ENCODE measurements around the gene PYM1.
A peak's percentile ranks its signal among the peaks of the same experiment; 100 is the strongest.

Gene PYM1

DNA sequence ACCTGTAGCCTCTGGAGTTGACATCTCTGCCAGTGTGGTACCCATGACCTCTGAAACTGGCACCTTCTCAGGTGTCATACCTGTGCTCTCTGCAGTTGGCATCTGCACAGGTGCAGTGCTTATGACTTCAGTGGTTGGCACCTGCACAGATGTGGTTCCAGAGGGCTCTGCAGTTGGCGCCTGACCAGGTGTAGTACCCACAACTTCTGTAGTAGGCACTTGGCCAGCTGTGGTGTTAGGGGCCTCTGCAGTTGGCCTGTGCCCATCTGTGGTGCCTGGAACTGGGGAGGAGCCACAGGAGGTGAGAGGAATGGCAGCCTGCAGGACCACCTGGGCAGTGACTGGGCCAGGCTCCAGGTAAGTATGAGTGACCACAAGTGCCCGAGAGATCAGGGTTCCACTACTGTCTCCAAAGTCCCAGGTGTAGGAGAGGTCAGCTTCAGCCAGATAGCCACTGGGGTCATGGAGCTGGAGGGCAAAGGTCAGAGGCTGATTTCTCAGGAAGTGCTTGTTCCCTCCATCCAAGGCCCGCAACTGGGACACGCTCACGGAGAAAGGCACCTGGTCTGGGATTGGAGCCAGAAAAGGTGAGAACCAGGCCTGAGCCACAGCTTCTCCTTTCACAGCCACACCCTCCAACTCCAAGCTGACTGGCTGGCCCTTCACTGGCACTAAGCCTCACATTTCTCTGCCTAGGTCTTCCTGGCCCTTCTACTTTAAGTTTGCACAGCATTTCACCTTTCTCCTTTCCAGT, 29.6 kb upstream of the PYM1 start:
- H3K4me3 ChIP-seq (replicated peaks; ENCODE audit: low read depth, low read length), result no peak overlapping the region
- no peak for DNase-seq (ENCODE audit: low read depth)
- TF ChIP-seq, protein P1, sequence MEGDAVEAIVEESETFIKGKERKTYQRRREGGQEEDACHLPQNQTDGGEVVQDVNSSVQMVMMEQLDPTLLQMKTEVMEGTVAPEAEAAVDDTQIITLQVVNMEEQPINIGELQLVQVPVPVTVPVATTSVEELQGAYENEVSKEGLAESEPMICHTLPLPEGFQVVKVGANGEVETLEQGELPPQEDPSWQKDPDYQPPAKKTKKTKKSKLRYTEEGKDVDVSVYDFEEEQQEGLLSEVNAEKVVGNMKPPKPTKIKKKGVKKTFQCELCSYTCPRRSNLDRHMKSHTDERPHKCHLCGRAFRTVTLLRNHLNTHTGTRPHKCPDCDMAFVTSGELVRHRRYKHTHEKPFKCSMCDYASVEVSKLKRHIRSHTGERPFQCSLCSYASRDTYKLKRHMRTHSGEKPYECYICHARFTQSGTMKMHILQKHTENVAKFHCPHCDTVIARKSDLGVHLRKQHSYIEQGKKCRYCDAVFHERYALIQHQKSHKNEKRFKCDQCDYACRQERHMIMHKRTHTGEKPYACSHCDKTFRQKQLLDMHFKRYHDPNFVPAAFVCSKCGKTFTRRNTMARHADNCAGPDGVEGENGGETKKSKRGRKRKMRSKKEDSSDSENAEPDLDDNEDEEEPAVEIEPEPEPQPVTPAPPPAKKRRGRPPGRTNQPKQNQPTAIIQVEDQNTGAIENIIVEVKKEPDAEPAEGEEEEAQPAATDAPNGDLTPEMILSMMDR (IDR thresholded peaks at IDR 0.05; ENCODE audit: low read length, missing control alignments), result no peak

GRCh38 chr12:55955800-55956508, 28.3 kb upstream of the PYM1 start:
- H3K4me3 ChIP-seq (replicated peaks; ENCODE audit: low read depth, low read length), result no peak overlapping the region
- peak; percentile 51 for DNase-seq (ENCODE audit: low read depth)
- TF ChIP-seq, protein P1 (IDR thresholded peaks at IDR 0.05; ENCODE audit: low read length, missing control alignments), result peak; percentile 35

DNA sequence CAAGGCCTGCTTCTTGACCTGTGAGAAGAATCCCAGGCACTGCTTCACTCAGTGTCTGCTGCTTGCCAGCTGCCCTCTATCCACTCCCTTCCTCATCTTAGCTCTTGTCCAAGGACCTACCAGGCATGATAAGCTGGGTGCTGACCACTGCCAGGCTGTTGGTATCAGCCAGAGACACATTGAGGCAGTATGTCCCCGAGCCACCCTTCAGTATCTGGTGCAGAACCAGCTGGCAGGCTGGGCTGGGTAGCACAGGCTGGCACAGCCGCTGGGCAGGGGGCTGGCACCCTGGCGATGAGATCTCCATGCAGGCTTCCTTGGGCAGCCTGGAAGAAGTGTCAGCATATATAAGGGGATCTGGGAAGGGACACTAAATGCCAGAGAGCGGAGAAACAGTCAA, 27.6 kb upstream of the PYM1 start:
- H3K4me3 ChIP-seq (replicated peaks; ENCODE audit: low read depth, low read length), result no peak overlapping the region
- TF ChIP-seq, protein P1 (IDR thresholded peaks at IDR 0.05; ENCODE audit: low read length, missing control alignments), result no peak
- DNase-seq (ENCODE audit: low read depth), result no peak

GRCh38 chr12:55946553-55946952, 18.9 kb upstream of the PYM1 start:
- TF ChIP-seq, protein P1 (IDR thresholded peaks at IDR 0.05; ENCODE audit: low read length, missing control alignments), result no peak
- H3K4me3 ChIP-seq (replicated peaks; ENCODE audit: low read depth, low read length), result no peak overlapping the region
- DNase-seq (ENCODE audit: low read depth), result no peak

DNA sequence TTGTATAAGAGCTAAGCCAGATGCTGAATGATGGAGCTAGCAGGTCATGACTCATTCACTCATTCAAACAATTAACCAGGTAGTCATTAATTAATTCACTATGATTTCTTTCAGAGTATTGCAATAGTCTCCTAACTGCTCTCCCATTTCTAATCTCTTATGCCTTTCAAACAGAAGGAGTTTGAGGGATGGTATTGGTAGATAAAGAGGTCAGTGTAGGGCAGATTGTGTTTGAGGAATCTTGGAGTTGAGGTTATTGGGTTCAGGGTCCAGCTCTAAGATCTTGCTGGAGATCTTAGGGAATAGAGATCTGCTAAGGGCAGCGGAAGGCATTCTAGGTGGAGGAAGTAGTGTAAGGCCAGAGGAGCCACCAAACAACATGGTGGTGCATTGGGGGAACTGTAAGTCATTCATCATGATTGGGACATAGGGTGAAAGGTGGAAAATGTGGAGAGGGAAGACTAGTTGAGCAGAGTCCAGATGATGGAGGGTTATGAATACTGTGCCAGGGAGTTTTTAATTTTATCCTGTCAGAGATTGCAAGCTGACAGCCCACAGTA, 15.0 kb upstream of the PYM1 start:
- no peak overlapping the region for H3K4me3 ChIP-seq (replicated peaks; ENCODE audit: low read depth, low read length)
- TF ChIP-seq, protein P1 (IDR thresholded peaks at IDR 0.05; ENCODE audit: low read length, missing control alignments), result no peak
- no peak for DNase-seq (ENCODE audit: low read depth)

GRCh38 chr12:55942055-55942454, 14.4 kb upstream of the PYM1 start:
- no peak for DNase-seq (ENCODE audit: low read depth)
- TF ChIP-seq, protein P1 (IDR thresholded peaks at IDR 0.05; ENCODE audit: low read length, missing control alignments), result no peak
- no peak overlapping the region for H3K4me3 ChIP-seq (replicated peaks; ENCODE audit: low read depth, low read length)

Measured in fibroblast of pulmonary artery (primary cell).